ENCODE measurements around the gene SPA17.

Gene SPA17

GRCh38 chr11:124644426-124645280 is 29.1 kb upstream of the SPA17 start:
- peak overlapping the region in 1 of 2 donors; percentile 32 for H3K4me3 ChIP-seq (replicated peaks in 1 of 2; ENCODE audit: low read depth in 2 of 2, low read length in 2 of 2)
- TF ChIP-seq CTCF (IDR thresholded peaks at IDR 0.05; ENCODE audit: low read depth, low read length) = peak; percentile 69
- peak; percentile 84 to 89 for DNase-seq (ENCODE audit: low read depth in 2 of 2)

- DNase-seq (ENCODE audit: low read depth in 2 of 2) = no peak
- TF ChIP-seq CTCF (IDR thresholded peaks at IDR 0.05; ENCODE audit: low read depth, low read length) = no peak
Observed at GRCh38 chr11:124646148-124646547, 27.6 kb upstream of the SPA17 start.

GRCh38 chr11:124648610-124649009 is 25.1 kb upstream of the SPA17 start:
- no peak for TF ChIP-seq CTCF (IDR thresholded peaks at IDR 0.05; ENCODE audit: low read depth, low read length)
- DNase-seq (ENCODE audit: low read depth in 2 of 2) = no peak
- no peak overlapping the region for H3K4me3 ChIP-seq (replicated peaks in 1 of 2; ENCODE audit: low read depth in 2 of 2, low read length in 2 of 2)

More at GRCh38 chr11:124646148-124646547, 27.6 kb upstream of the SPA17 start:
- no peak overlapping the region for H3K4me3 ChIP-seq (replicated peaks in 1 of 2; ENCODE audit: low read depth in 2 of 2, low read length in 2 of 2)

GRCh38 chr11:124656774-124657630 is 16.7 kb upstream of the SPA17 start:
- no peak overlapping the region for H3K4me3 ChIP-seq (replicated peaks in 1 of 2; ENCODE audit: low read depth in 2 of 2, low read length in 2 of 2)
- DNase-seq (ENCODE audit: low read depth in 2 of 2) = peak in 1 of 2 donors; percentile 32
- TF ChIP-seq CTCF (IDR thresholded peaks at IDR 0.05; ENCODE audit: low read depth, low read length) = no peak

DNA sequence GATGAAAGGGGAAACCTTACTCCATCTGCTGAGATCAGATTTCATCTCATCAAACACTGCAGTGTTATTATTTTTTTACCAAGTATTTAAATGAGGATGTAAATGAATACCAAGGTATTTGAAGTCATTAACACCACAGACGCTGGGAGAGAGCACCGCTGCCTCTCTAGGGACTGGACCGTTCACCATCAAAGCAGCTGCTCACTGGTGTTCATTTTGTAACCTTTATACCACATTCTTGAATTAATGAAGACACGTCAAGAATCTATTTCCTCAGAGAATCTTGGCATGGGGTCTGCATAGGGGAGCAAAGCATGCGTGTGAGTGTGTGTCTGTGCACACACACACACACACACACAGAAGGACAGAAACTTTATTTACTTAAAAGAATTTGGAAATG is 15.8 kb upstream of the SPA17 start:
- no peak for TF ChIP-seq CTCF (IDR thresholded peaks at IDR 0.05; ENCODE audit: low read depth, low read length)
- H3K4me3 ChIP-seq (replicated peaks in 1 of 2; ENCODE audit: low read depth in 2 of 2, low read length in 2 of 2) = no peak overlapping the region
- no peak for DNase-seq (ENCODE audit: low read depth in 2 of 2)

DNA sequence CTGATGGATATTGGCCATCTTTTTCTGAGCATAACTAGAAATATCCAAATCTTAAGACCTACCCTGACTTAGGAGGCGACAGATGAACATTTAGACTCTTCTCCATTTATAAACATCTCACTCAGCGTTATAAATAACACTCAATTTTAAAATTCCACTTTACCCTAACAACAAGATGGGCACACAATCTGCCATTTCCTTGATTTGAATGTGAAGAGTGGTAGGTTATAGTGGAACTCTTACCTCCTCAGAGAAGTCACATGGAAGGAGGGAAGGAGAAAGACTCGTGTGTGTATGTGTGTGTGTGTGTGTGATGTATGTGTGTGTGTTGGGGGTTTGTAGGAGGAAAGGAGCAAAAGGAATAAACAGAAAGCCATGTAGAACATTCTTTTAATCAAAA is 15.2 kb upstream of the SPA17 start:
- no peak for TF ChIP-seq CTCF (IDR thresholded peaks at IDR 0.05; ENCODE audit: low read depth, low read length)
- DNase-seq (ENCODE audit: low read depth in 2 of 2) = no peak
- H3K4me3 ChIP-seq (replicated peaks in 1 of 2; ENCODE audit: low read depth in 2 of 2, low read length in 2 of 2) = no peak overlapping the region

All from cardiac fibroblast (primary cell).